HEK293 (cell line): ENCODE measurements around the gene OR13C4.

ENCODE experiments used
- CTCF ChIA-PET: fragments of 350-600 bp; formaldehyde crosslinking; extraction: SDS; loops from one replicate; lab custom pipeline; 2021; ENCODE audit warnings: antibody characterized with exemption; lab: Yijun Ruan, JAX
- POLR2A ChIA-PET: fragments of 300-600 bp; formaldehyde crosslinking; extraction: SDS; loops from one replicate; lab custom pipeline; 2020; ENCODE audit warnings: antibody characterized with exemption, inconsistent platforms; lab: Yijun Ruan, JAX
- H3K27ac ChIP-seq: fragments of 200-500 bp; sonication (Bioruptor generic); 2 replicates; pipeline ENCODE4 v1.5.1; 2014; ENCODE audit warnings: low read depth, low read length, control low read depth, inconsistent platforms; ENCODE audit errors: extremely low read depth
- H3K36me3 ChIP-seq, 2 experiments: fragments of 200-500 bp in 1 of 2; sonication (Bioruptor generic) in 1 of 2; 1 replicate in 1 of 2; 2 replicates in 1 of 2; pipeline ENCODE4 v1.5.1; 2014 to 2017; ENCODE audit warnings: inconsistent platforms in 2 of 2, low read length in 2 of 2; ENCODE audit not compliant: control insufficient read depth in 2 of 2, insufficient read depth in 1 of 2
- H3K4me1 ChIP-seq: fragments of 200-500 bp; sonication (Bioruptor generic); 2 replicates; pipeline ENCODE4 v1.5.1; 2014; ENCODE audit warnings: mild to moderate bottlenecking, low read length, inconsistent platforms; ENCODE audit not compliant: control insufficient read depth, insufficient read depth
- H3K4me3 ChIP-seq: 2 replicates; pipeline ENCODE4 v1.5.1; 2011; ENCODE audit warnings: low read depth, mild to moderate bottlenecking, control low read depth, low read length, moderate library complexity
- H3K9me3 ChIP-seq: fragments of 200-500 bp; sonication (Bioruptor generic); 2 replicates; pipeline ENCODE4 v1.5.1; 2014; ENCODE audit warnings: low read depth, low read length, inconsistent platforms; ENCODE audit not compliant: control insufficient read depth, insufficient read depth
- SETDB1 ChIP-seq: IDR thresholded peaks from one replicate; pipeline ENCODE4 v1.6.1; 2017; ENCODE audit warnings: mild to moderate bottlenecking, low read length, moderate library complexity, mixed read lengths; ENCODE audit not compliant: insufficient read length
- ZEB2 ChIP-seq: fragments of 450-650 bp; formaldehyde crosslinking; IDR thresholded peaks from 2 replicates; pipeline ENCODE4 v1.5.1; 2016; ENCODE audit warnings: missing biosample characterization, missing genetic modification characterization
- ZFP41 ChIP-seq: fragments of 450-650 bp; formaldehyde crosslinking; IDR thresholded peaks from 2 replicates; pipeline ENCODE4 v1.5.1; 2016; ENCODE audit warnings: missing biosample characterization, missing genetic modification characterization, borderline replicate concordance
- ZNF202 ChIP-seq: fragments of 450-650 bp; formaldehyde crosslinking; IDR thresholded peaks from 2 replicates; pipeline ENCODE4 v1.5.1; 2016; ENCODE audit warnings: missing biosample characterization, missing genetic modification characterization, borderline replicate concordance
- ZNF23 ChIP-seq: fragments of 450-650 bp; formaldehyde crosslinking; IDR thresholded peaks from 2 replicates; pipeline ENCODE4 v1.5.1; 2016; ENCODE audit warnings: missing biosample characterization, missing genetic modification characterization, borderline replicate concordance
- ZNF266 ChIP-seq: fragments of 450-650 bp; formaldehyde crosslinking; IDR thresholded peaks from 2 replicates; pipeline ENCODE4 v1.5.1; 2016; ENCODE audit warnings: missing biosample characterization, missing genetic modification characterization, low read depth
- ZNF366 ChIP-seq: fragments of 450-650 bp; formaldehyde crosslinking; conservative IDR thresholded peaks from 2 replicates; pipeline ENCODE4 v1.5.1; 2016; ENCODE audit warnings: missing biosample characterization, missing genetic modification characterization
- ZNF555 ChIP-seq: fragments of 450-650 bp; formaldehyde crosslinking; conservative IDR thresholded peaks from 2 replicates; pipeline ENCODE4 v1.5.1; 2017; ENCODE audit warnings: missing biosample characterization, mild to moderate bottlenecking, missing genetic modification characterization, inconsistent platforms
- ZNF560 ChIP-seq: fragments of 450-650 bp; formaldehyde crosslinking; IDR thresholded peaks from 2 replicates; pipeline ENCODE4 v1.5.1; 2017; ENCODE audit warnings: missing biosample characterization, missing genetic modification characterization, borderline replicate concordance
- TF ChIP-seq, protein P1 (sequence below): IDR thresholded peaks from 2 replicates; pipeline ENCODE4 v1.6.1; 2011; ENCODE audit warnings: mild to moderate bottlenecking, low read depth, low read length, borderline replicate concordance
- TF ChIP-seq, protein P2 (sequence below): fragments of 450-650 bp; formaldehyde crosslinking; IDR thresholded peaks from 2 replicates; pipeline ENCODE4 v1.5.0; 2017; ENCODE audit warnings: missing biosample characterization, missing genetic modification characterization, borderline replicate concordance

The OR13C4 gene

DNA sequence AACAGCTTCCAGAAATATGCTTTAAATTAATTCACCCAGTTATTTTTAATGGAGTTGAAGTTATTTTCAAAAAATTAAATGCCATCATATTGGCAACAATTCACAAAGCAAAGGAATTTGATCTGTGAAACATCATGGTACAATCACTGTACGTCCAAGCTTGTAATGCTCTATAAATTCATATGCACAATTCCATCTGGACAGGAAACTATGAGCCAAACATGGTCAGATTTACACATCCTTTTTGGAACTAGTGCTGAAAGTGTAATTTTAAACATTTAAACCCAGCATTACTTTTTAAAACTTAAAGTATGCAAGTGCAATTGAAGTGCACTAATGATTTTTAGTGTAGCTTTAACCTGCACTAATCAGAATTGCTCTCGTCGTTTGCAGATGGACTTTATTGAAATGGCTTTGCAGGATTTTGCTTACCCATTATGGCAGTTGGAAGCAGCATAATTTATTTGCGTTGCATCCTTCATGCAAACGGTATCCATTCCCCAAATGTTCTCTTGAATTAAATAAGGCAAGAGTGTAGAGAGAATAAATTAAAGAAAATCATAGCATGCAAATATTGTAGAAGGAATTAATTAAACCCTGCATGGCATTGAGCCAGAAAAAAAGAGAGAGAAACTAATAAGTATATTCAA, 44.0 kb downstream of the OR13C4 start:
- no peaks in the 10 kb centered on the region for H3K4me1 ChIP-seq
- no peaks in the 10 kb centered on the region for H3K9me3 ChIP-seq
- POLR2A ChIA-PET = no interaction called here
- H3K36me3 ChIP-seq = no peaks in the 10 kb centered on the region
- CTCF ChIA-PET = no interaction called here
- TF ChIP-seq, protein P1, sequence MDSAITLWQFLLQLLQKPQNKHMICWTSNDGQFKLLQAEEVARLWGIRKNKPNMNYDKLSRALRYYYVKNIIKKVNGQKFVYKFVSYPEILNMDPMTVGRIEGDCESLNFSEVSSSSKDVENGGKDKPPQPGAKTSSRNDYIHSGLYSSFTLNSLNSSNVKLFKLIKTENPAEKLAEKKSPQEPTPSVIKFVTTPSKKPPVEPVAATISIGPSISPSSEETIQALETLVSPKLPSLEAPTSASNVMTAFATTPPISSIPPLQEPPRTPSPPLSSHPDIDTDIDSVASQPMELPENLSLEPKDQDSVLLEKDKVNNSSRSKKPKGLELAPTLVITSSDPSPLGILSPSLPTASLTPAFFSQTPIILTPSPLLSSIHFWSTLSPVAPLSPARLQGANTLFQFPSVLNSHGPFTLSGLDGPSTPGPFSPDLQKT = no peak
- TF ChIP-seq ZNF555 (no peak), ZEB2 (tag by site-specific recombination) (no peak), ZNF23 (tag by site-specific recombination) (no peak), ZNF266 (tag by site-specific recombination) (no peak), ZNF202 (tag by site-specific recombination) (no peak), ZFP41 (no peak), SETDB1 (no peak), ZNF560 (no peak), ZNF366 (tag by site-specific recombination) (no peak)
- TF ChIP-seq, protein P2, sequence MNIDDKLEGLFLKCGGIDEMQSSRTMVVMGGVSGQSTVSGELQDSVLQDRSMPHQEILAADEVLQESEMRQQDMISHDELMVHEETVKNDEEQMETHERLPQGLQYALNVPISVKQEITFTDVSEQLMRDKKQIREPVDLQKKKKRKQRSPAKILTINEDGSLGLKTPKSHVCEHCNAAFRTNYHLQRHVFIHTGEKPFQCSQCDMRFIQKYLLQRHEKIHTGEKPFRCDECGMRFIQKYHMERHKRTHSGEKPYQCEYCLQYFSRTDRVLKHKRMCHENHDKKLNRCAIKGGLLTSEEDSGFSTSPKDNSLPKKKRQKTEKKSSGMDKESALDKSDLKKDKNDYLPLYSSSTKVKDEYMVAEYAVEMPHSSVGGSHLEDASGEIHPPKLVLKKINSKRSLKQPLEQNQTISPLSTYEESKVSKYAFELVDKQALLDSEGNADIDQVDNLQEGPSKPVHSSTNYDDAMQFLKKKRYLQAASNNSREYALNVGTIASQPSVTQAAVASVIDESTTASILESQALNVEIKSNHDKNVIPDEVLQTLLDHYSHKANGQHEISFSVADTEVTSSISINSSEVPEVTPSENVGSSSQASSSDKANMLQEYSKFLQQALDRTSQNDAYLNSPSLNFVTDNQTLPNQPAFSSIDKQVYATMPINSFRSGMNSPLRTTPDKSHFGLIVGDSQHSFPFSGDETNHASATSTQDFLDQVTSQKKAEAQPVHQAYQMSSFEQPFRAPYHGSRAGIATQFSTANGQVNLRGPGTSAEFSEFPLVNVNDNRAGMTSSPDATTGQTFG (tag by site-specific recombination) = no peak
- TF ChIP-seq, all 188 proteins: peak for 0
- Histone ChIP-seq H3K27ac (no peak overlapping the region), H3K4me3 (no peak overlapping the region)
